Vagina (tissue), 2 donors: ENCODE data around the gene SMG6. TPM values are rescaled to one million over a fixed set of nuclear protein-coding genes. Genes with fewer than 3 reads are reported as not detected.

Source experiments
- DNase-seq, 2 donors: peaks; one replicate each; pipeline ENCODE4 v3.0.0-alpha.2; 2017; ENCODE audit errors: extremely low spot score in 2 of 2
- H3K27ac ChIP-seq: fragments of 200-600 bp; sonication (generic); one replicate; pipeline ENCODE4 v1.5.1; 2019
- H3K27me3 ChIP-seq: fragments of 200-600 bp; sonication (generic); one replicate; pipeline ENCODE4 v1.5.1; 2019
- H3K36me3 ChIP-seq, 2 donors: fragments of 200-600 bp; sonication (generic); one replicate each; pipeline ENCODE4 v1.5.1; 2017 to 2019
- H3K4me1 ChIP-seq: fragments of 200-600 bp; sonication (generic); one replicate; pipeline ENCODE4 v1.5.1; 2019
- H3K4me3 ChIP-seq, 2 donors: fragments of 200-600 bp; sonication (generic); 1 replicate in 1 of 2; 2 replicates in 1 of 2; pipeline ENCODE4 v1.5.1; 2016 to 2019
- H3K9me3 ChIP-seq: fragments of 200-600 bp; sonication (generic); one replicate; pipeline ENCODE4 v1.5.1; 2019
- POLR2A ChIP-seq, 2 donors: fragments of 450-650 bp; IDR thresholded peaks; one replicate each; pipeline ENCODE4 v1.6.1; 2017; ENCODE audit warnings: antibody characterized with exemption in 2 of 2, mild to moderate bottlenecking in 2 of 2, moderate library complexity in 2 of 2
- POLR2AphosphoS5 ChIP-seq, 2 donors: sonication (generic); formaldehyde crosslinking; IDR thresholded peaks; one replicate each; pipeline ENCODE4 v1.9.0; 2017; ENCODE audit warnings: antibody characterized with exemption in 2 of 2, mild to moderate bottlenecking in 2 of 2, low read depth in 1 of 2; ENCODE audit not compliant: insufficient read depth in 1 of 2
- intact Hi-C: fragments of 100-400 bp; cut with DNase I; formaldehyde crosslinking; loops from one replicate; pipeline ENCODE4 v1.15.1; 2023
- total RNA-seq: library from RNA; depleted of rRNA; stranded (reverse); fragments of >200 nt; gene quantifications from one replicate; pipeline ENCODE4 v1.2.3, GENCODE V29; 2016
- TF ChIP-seq, protein P1 (sequence below), 3 experiments: fragments of 450-650 bp in 2 of 3; fragments of 200-600 bp in 1 of 3; sonication (generic) in 1 of 3; IDR thresholded peaks; one replicate each; pipeline ENCODE4 v1.5.1; 2017 to 2019; ENCODE audit warnings: antibody characterized with exemption in 3 of 3, mild to moderate bottlenecking in 2 of 3, moderate library complexity in 2 of 3

The SMG6 gene
- total RNA-seq, 1 donor from 2014 or later = 46.2 TPM

DNA sequence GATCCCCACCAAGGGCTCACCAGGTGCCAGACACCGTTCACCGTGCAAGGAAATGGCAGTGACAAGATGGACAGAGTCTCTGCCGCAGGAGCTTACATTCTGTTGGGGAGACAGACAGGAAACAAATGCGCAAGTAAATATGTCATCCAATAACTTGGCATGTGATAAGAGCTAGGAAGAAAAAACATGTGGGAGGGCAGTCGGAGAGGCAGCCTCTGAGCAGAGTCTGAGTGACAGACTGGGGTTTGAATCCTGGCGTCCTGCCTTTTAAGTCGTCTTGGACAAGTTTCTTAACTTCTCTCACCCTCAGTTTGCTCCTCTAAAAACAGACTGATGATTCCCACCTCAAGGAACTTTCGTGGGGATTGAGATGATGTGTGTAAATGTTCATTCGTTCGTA lies 40.9 kb upstream of the SMG6 start:
- DNase-seq = no peak
- Histone ChIP-seq H3K36me3 (peaks cover 0 to 16% of the 10 kb centered on the region in 2 donors), H3K27ac (no peak overlapping the region), H3K4me3 (no peak overlapping the region), H3K4me1 (peaks cover 10% of the 10 kb centered on the region), H3K27me3 (no peaks in the 10 kb centered on the region), H3K9me3 (no peaks in the 10 kb centered on the region)
- intact Hi-C loops = no loop called here
- no peak for TF ChIP-seq POLR2A (IDR thresholded peaks at IDR 0.05)
- TF ChIP-seq, protein P1, sequence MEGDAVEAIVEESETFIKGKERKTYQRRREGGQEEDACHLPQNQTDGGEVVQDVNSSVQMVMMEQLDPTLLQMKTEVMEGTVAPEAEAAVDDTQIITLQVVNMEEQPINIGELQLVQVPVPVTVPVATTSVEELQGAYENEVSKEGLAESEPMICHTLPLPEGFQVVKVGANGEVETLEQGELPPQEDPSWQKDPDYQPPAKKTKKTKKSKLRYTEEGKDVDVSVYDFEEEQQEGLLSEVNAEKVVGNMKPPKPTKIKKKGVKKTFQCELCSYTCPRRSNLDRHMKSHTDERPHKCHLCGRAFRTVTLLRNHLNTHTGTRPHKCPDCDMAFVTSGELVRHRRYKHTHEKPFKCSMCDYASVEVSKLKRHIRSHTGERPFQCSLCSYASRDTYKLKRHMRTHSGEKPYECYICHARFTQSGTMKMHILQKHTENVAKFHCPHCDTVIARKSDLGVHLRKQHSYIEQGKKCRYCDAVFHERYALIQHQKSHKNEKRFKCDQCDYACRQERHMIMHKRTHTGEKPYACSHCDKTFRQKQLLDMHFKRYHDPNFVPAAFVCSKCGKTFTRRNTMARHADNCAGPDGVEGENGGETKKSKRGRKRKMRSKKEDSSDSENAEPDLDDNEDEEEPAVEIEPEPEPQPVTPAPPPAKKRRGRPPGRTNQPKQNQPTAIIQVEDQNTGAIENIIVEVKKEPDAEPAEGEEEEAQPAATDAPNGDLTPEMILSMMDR (IDR thresholded peaks at IDR 0.05) = no peak
- no peak for TF ChIP-seq POLR2AphosphoS5 (IDR thresholded peaks at IDR 0.05; ENCODE audit: insufficient read depth in 1 of 2, low read depth in 1 of 2)

DNA sequence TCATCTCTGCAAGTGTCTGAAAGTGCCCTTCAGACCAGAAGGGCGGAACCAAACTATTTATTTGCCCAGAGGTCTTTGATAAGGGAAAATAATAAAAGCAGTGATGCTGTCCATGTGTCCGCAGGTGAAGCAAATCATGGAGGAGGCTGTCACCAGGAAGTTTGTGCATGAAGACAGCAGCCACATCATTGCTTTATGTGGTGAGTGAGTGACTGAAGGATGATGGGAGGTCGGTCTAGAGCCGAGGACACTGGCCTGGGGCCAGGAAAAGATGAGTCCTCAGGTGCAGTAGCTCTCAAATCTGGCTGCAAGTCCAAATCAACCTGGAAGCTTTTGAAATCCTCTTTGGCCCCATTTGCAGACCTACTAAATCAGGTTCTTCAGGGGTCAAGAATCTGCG lies 39.8 kb upstream of the SMG6 start:
- no peak overlapping the region for H3K4me3 ChIP-seq
- H3K36me3 ChIP-seq = peaks cover 0 to 16% of the 10 kb centered on the region in 2 donors
- H3K27ac ChIP-seq = no peak overlapping the region
- H3K27me3 ChIP-seq = no peaks in the 10 kb centered on the region
- intact Hi-C loops = no loop called here
- TF ChIP-seq POLR2AphosphoS5 (IDR thresholded peaks at IDR 0.05; ENCODE audit: insufficient read depth in 1 of 2, low read depth in 1 of 2) = no peak
- TF ChIP-seq, protein P1 (IDR thresholded peaks at IDR 0.05) = no peak
- no peak for TF ChIP-seq POLR2A (IDR thresholded peaks at IDR 0.05)
- no peaks in the 10 kb centered on the region for H3K9me3 ChIP-seq
- peaks cover 10% of the 10 kb centered on the region for H3K4me1 ChIP-seq
- no peak for DNase-seq

DNA sequence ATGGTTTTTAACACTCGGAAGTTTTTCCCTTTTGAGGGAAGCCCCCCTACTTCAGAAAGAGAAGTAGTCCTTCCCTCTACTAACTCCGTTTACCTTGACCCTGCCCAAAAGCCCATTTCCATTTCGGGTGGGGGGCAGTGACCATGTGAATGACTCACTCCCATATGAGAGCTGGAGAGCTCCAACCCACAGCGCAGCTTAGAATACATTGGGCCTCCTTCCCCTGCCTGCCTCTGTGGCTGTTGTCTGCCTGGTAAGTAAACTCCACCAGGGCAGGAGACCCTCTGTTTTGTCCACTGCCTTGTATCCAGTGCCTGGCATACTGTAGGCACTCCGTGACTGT lies 34.7 kb upstream of the SMG6 start:
- Histone ChIP-seq H3K4me3 (peak overlapping the region; percentile 73 to 76), H3K27ac (peak overlapping the region; percentile 94), H3K4me1 (peaks cover 28% of the 10 kb centered on the region), H3K9me3 (no peaks in the 10 kb centered on the region), H3K36me3 (peaks cover 0 to 28% of the 10 kb centered on the region in 2 donors), H3K27me3 (no peaks in the 10 kb centered on the region)
- no peak for DNase-seq
- intact Hi-C loops = no loop called here
- TF ChIP-seq POLR2A (IDR thresholded peaks at IDR 0.05) (no peak), POLR2AphosphoS5 (IDR thresholded peaks at IDR 0.05; ENCODE audit: insufficient read depth in 1 of 2, low read depth in 1 of 2) (no peak)
- TF ChIP-seq, protein P1 (IDR thresholded peaks at IDR 0.05) = no peak

DNA sequence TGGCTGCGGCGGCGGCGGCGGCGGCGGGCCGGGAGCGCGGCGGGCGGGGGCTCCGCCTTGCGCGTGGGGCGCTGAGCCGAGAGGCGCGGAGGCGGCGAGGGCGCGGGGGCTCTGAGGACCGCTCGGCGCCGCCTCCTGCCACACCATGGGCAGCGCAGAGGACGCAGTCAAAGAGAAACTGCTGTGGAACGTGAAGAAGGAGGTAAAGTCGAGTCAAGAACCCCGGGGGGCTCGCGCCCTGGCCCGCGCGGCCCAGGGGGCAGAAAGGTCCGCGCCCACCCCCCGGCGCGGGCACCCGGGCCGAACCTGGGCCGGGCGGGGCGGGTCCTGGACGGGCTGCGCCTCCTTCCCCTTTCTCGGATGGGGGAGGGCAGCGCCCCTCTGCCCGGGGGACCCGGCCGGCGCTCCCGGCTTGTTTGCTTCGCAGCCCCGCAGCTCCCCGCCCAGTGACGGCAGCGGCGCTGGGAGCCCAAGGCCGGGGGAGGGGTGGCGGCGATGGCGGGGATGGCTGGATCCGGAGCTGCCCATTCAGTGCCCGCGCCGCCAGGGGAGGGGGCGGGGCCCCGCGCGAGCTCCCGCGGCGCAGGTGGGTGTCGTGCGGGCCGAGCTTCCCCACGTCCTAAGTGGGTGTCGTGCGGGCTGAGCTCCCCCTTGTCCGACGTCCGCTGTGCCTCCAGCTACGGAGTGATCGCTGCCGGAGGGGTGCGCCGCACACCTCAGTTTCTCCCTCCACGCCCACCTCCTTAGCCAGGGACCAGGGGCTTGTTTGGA lies 34.1 kb upstream of the SMG6 start:
- Histone ChIP-seq H3K4me3 (peak overlapping the region; percentile 73 to 76), H3K4me1 (peaks cover 28% of the 10 kb centered on the region), H3K27me3 (no peaks in the 10 kb centered on the region), H3K9me3 (no peaks in the 10 kb centered on the region), H3K36me3 (peaks cover 0 to 34% of the 10 kb centered on the region in 2 donors), H3K27ac (peak overlapping the region; percentile 94)
- DNase-seq = no peak
- intact Hi-C loops = no loop called here
- TF ChIP-seq POLR2AphosphoS5 (IDR thresholded peaks at IDR 0.05; ENCODE audit: insufficient read depth in 1 of 2, low read depth in 1 of 2) (peak in 1 of 2 donors; percentile 29), POLR2A (IDR thresholded peaks at IDR 0.05) (peak in 1 of 2 donors; percentile 10)
- TF ChIP-seq, protein P1 (IDR thresholded peaks at IDR 0.05) = no peak

DNA sequence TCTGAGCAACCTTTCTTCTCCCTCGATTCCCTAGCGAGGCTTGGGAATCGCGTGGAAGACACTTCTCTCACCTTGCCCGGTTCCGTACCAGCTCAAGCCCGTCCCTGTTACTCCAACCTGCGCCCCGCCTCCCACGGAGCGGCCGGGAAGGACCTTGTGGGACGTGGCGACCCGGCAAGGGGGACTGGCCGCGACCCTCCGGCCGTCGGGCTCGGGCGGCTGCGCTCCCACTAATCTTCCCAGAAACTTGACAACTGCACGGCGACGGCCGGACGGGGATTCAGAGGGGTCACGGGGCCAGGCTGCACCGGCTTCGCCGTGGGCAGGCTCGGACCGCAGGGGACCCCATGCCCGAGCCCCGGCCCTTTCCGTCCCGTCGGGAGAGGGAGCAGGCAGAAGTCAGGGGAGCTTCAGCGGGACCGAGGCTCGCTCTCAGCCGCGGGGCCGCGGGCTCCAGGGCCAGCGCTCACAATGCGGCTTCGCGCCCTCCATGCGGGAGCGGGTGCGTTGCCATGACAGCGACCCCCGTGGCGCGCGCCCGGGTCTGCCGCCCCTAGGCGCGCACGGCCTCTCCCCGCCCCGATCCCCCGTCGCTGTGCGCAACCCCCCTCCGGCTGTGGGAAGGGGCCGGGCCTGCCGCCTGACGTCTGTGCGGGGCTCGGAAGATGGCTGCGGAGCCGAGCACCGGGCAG lies 33.4 kb upstream of the SMG6 start, which contains the start of gene SGSM2:
SGSM2 (plus strand) TSS at position 650 of the 692 bp plus-strand sequence. CDS start 188 bp downstream, outside the sequence.
- Histone ChIP-seq H3K27ac (peak within 1 kb of the TSS; percentile 94), H3K4me1 (peaks cover 28% of the 10 kb centered on the region), H3K27me3 (no peaks in the 10 kb centered on the region), H3K4me3 (peak within 1 kb of the TSS; percentile 73 to 76), H3K9me3 (no peaks in the 10 kb centered on the region), H3K36me3 (peaks cover 0 to 37% of the 10 kb centered on the region in 2 donors)
- TF ChIP-seq POLR2AphosphoS5 (IDR thresholded peaks at IDR 0.05; ENCODE audit: insufficient read depth in 1 of 2, low read depth in 1 of 2) (no peak), POLR2A (IDR thresholded peaks at IDR 0.05) (no peak)
- TF ChIP-seq, protein P1 (IDR thresholded peaks at IDR 0.05) = no peak
- no peak for DNase-seq
- intact Hi-C loops = no loop called here
